Measurements from ENCODE around the gene FAM170B. TPM values are rescaled to one million over a fixed set of nuclear protein-coding genes. Genes with fewer than 3 reads are reported as not detected.

Gene FAM170B
- total RNA-seq, 5 donors from 2014 or later (not counting 1 experiment from before 2014, with no cell fraction given): 0.16 TPM; not detected in 4

DNA sequence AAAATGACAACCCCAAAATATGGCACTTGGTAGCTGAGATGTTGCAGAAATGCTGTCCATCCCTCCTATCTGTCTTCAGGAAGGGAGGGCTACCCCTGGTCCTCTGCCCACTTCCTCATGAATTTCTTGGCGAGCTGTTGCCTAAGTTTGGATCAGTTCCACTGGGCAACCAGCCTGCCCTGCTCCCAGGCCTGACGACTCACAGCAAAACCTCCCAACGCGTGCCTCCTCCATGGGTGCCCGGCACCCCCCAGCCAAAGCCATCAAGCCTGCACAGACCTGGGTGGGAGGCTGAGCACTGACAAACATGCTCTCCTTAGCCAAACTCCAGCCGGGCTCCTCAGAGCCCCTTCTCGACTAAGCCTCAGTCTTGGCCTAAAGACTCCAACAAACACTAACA is 27.4 kb downstream of the FAM170B start:
- Mint-ChIP-seq H3K4me1 (no peaks in the 10 kb centered on the region), H3K27ac (no peak overlapping the region), H3K27me3 (peaks cover 7 to 22% of the 10 kb centered on the region in 2 donors), H3K36me3 (no peaks in the 10 kb centered on the region), H3K9me3 (no peaks in the 10 kb centered on the region), H3K4me3 (no peak overlapping the region)
- H3K4me1 ChIP-seq (ENCODE audit: control insufficient read depth in 1 of 2, extremely low read depth in 1 of 2, insufficient read depth in 2 of 2, low read length in 2 of 2): no peaks in the 10 kb centered on the region
- H3K27ac ChIP-seq (ENCODE audit: low read length): no peak overlapping the region
- peaks cover 0 to 24% of the 10 kb centered on the region in 2 experiments for H3K27me3 ChIP-seq (replicated peaks in 1 of 2; ENCODE audit: control insufficient read depth in 2 of 2, extremely low read depth in 1 of 2, insufficient read depth in 2 of 2, low read length in 1 of 2)
- no peaks in the 10 kb centered on the region for H3K36me3 ChIP-seq (ENCODE audit: control insufficient read depth in 2 of 2, extremely low read depth in 1 of 2, insufficient read depth in 1 of 2, low read length in 1 of 2)
- H3K9me3 ChIP-seq: no peaks in the 10 kb centered on the region
- 96% methylated on average over 7 of the region's 7 CpGs for WGBS (ENCODE audit: insufficient coverage)
- DNase-seq (no peak), ATAC-seq (replicated peaks in 1 of 4) (no peak)
- ChIA-PET POLR2A (no interaction called here), CTCF (no interaction called here)
- H3K4me3 ChIP-seq (ENCODE audit: control insufficient read depth in 1 of 2, extremely low read depth in 1 of 2, low read length in 1 of 2): no peak overlapping the region

DNA sequence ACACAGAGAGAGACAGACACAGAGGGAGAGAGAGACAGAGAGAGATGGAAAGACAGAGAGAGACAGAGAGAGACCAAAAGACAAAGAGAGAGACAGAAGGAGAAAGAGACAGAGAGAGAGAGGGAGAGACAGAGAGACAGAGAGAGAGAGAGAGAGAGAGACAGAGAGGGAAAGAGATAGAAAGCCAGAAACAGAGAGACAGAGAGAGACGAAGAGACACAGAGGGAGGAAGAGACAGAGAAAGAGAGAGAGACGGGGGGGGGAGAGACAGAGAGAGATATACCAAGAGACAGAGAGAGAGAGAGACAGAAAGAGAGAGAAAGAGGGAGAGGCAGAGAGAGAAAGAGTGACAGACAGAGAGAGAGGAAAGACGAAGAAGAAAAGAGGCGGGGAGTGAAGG is 28.7 kb downstream of the FAM170B start:
- 78% methylated on average over 4 of the region's 4 CpGs for WGBS (ENCODE audit: insufficient coverage)
- Histone ChIP-seq H3K4me3 (ENCODE audit: control insufficient read depth in 1 of 2, extremely low read depth in 1 of 2, low read length in 1 of 2) (no peak overlapping the region), H3K36me3 (ENCODE audit: control insufficient read depth in 2 of 2, extremely low read depth in 1 of 2, insufficient read depth in 1 of 2, low read length in 1 of 2) (no peaks in the 10 kb centered on the region), H3K27ac (ENCODE audit: low read length) (no peak overlapping the region), H3K4me1 (ENCODE audit: control insufficient read depth in 1 of 2, extremely low read depth in 1 of 2, insufficient read depth in 2 of 2, low read length in 2 of 2) (no peaks in the 10 kb centered on the region), H3K27me3 (replicated peaks in 1 of 2; ENCODE audit: control insufficient read depth in 2 of 2, extremely low read depth in 1 of 2, insufficient read depth in 2 of 2, low read length in 1 of 2) (peaks cover 0 to 16% of the 10 kb centered on the region in 2 experiments), H3K9me3 (no peaks in the 10 kb centered on the region)
- Mint-ChIP-seq H3K4me1 (no peaks in the 10 kb centered on the region), H3K27ac (no peak overlapping the region), H3K36me3 (no peaks in the 10 kb centered on the region), H3K9me3 (no peaks in the 10 kb centered on the region), H3K27me3 (peaks cover 7 to 22% of the 10 kb centered on the region in 2 donors), H3K4me3 (no peak overlapping the region)
- DNase-seq (no peak), ATAC-seq (replicated peaks in 1 of 4) (no peak)
- ChIA-PET CTCF (no interaction called here), POLR2A (no interaction called here)

DNA sequence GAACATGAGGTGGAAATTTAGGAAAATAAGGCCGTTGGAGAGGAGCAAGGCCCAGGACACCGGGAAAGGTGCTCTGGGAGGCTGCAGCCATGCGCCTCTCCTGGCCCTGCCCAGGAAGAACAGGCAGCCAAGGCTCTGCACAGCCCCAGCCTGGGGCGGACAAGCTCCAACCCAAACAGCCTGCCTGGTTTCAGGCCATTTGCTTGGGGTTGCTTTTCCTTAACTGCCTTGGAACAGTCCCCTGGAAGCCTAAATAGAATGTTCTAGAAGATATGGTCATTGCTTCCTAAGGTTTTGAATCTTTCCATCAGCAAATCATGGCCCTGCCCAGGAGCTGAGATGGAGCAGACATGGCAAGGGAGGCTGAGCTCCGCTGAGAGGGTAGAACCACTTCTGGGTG is 29.5 kb downstream of the FAM170B start:
- peaks cover 0 to 11% of the 10 kb centered on the region in 2 experiments for H3K27me3 ChIP-seq (replicated peaks in 1 of 2; ENCODE audit: control insufficient read depth in 2 of 2, extremely low read depth in 1 of 2, insufficient read depth in 2 of 2, low read length in 1 of 2)
- H3K27ac ChIP-seq (ENCODE audit: low read length): no peak overlapping the region
- Mint-ChIP-seq H3K27ac (no peak overlapping the region), H3K4me1 (no peaks in the 10 kb centered on the region), H3K36me3 (no peaks in the 10 kb centered on the region), H3K27me3 (peaks cover 3 to 14% of the 10 kb centered on the region in 2 donors), H3K4me3 (no peak overlapping the region), H3K9me3 (no peaks in the 10 kb centered on the region)
- H3K36me3 ChIP-seq (ENCODE audit: control insufficient read depth in 2 of 2, extremely low read depth in 1 of 2, insufficient read depth in 1 of 2, low read length in 1 of 2): no peaks in the 10 kb centered on the region
- no peaks in the 10 kb centered on the region for H3K9me3 ChIP-seq
- ATAC-seq (replicated peaks in 1 of 4) (no peak), DNase-seq (no peak)
- no peaks in the 10 kb centered on the region for H3K4me1 ChIP-seq (ENCODE audit: control insufficient read depth in 1 of 2, extremely low read depth in 1 of 2, insufficient read depth in 2 of 2, low read length in 2 of 2)
- CTCF ChIA-PET: no interaction called here
- 82% methylated on average over 5 of the region's 5 CpGs for WGBS (ENCODE audit: insufficient coverage)
- H3K4me3 ChIP-seq (ENCODE audit: control insufficient read depth in 1 of 2, extremely low read depth in 1 of 2, low read length in 1 of 2): no peak overlapping the region
- POLR2A ChIA-PET: no interaction called here

DNA sequence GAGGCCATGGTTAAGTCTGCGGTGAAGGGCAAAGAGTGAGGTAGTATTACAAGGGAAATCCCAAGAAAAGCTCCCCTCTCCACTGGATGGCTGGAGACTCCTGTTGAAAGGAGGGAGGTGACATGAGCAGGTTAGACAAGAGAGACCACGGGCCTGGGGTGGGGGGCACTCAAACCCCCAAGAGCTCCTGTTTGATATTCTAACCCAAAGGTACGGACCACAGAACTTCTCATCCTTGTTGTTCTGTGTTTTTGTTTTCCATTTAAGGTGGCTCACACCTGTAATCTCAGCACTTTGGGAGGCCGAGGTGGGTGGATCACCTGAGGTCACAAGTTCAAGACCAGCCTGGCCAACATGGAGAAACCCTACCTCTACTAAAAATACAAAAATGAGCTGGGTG is 30.1 kb downstream of the FAM170B start:
- DNase-seq (no peak), ATAC-seq (replicated peaks in 1 of 4) (no peak)
- Histone ChIP-seq H3K27me3 (replicated peaks in 1 of 2; ENCODE audit: control insufficient read depth in 2 of 2, extremely low read depth in 1 of 2, insufficient read depth in 2 of 2, low read length in 1 of 2) (peaks cover 0 to 6% of the 10 kb centered on the region in 2 experiments), H3K4me3 (ENCODE audit: control insufficient read depth in 1 of 2, extremely low read depth in 1 of 2, low read length in 1 of 2) (no peak overlapping the region), H3K27ac (ENCODE audit: low read length) (no peak overlapping the region), H3K36me3 (ENCODE audit: control insufficient read depth in 2 of 2, extremely low read depth in 1 of 2, insufficient read depth in 1 of 2, low read length in 1 of 2) (no peaks in the 10 kb centered on the region), H3K4me1 (ENCODE audit: control insufficient read depth in 1 of 2, extremely low read depth in 1 of 2, insufficient read depth in 2 of 2, low read length in 2 of 2) (no peaks in the 10 kb centered on the region), H3K9me3 (no peaks in the 10 kb centered on the region)
- CTCF ChIA-PET: no interaction called here
- no peaks in the 10 kb centered on the region for H3K36me3 Mint-ChIP-seq
- POLR2A ChIA-PET: no interaction called here
- peaks cover 3 to 16% of the 10 kb centered on the region in 2 donors for H3K27me3 Mint-ChIP-seq
- no peaks in the 10 kb centered on the region for H3K4me1 Mint-ChIP-seq
- H3K9me3 Mint-ChIP-seq: no peaks in the 10 kb centered on the region
- WGBS (ENCODE audit: insufficient coverage): no CpG with 5 or more reads among the region's 4 CpGs
- H3K27ac Mint-ChIP-seq: no peak overlapping the region
- no peak overlapping the region for H3K4me3 Mint-ChIP-seq

DNA sequence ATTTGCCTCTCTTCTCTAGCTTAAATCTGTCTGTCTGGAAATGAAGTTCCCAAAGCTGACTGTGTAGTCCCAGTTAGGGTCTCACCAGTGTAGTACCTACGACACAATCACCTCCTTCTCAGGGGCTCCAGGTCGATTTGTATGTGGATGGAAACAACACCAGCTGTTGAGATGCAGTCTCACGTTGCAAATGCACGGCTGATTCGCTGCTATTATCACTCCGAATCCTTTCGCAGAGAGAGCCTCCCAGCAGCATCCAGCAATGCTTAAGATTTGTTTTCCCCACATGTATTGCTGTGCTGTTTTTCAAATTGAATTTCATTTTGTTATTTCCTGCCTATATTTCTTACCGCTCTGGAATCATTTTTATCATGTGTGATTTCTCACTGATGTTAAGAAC is 34.8 kb downstream of the FAM170B start:
- Mint-ChIP-seq H3K4me3 (no peak overlapping the region), H3K27me3 (peaks cover 9 to 10% of the 10 kb centered on the region in 2 donors), H3K9me3 (no peaks in the 10 kb centered on the region), H3K27ac (no peak overlapping the region), H3K4me1 (no peaks in the 10 kb centered on the region), H3K36me3 (no peaks in the 10 kb centered on the region)
- ChIA-PET POLR2A (no interaction called here), CTCF (no interaction called here)
- Histone ChIP-seq H3K27me3 (replicated peaks in 1 of 2; ENCODE audit: control insufficient read depth in 2 of 2, extremely low read depth in 1 of 2, insufficient read depth in 2 of 2, low read length in 1 of 2) (no peaks in the 10 kb centered on the region), H3K4me3 (ENCODE audit: control insufficient read depth in 1 of 2, extremely low read depth in 1 of 2, low read length in 1 of 2) (no peak overlapping the region), H3K9me3 (no peaks in the 10 kb centered on the region), H3K4me1 (ENCODE audit: control insufficient read depth in 1 of 2, extremely low read depth in 1 of 2, insufficient read depth in 2 of 2, low read length in 2 of 2) (no peaks in the 10 kb centered on the region), H3K27ac (ENCODE audit: low read length) (no peak overlapping the region), H3K36me3 (ENCODE audit: control insufficient read depth in 2 of 2, extremely low read depth in 1 of 2, insufficient read depth in 1 of 2, low read length in 1 of 2) (no peaks in the 10 kb centered on the region)
- 83% methylated on average over 7 of the region's 8 CpGs for WGBS (ENCODE audit: insufficient coverage)
- no peak for DNase-seq
- ATAC-seq (replicated peaks in 1 of 4): no peak

DNA sequence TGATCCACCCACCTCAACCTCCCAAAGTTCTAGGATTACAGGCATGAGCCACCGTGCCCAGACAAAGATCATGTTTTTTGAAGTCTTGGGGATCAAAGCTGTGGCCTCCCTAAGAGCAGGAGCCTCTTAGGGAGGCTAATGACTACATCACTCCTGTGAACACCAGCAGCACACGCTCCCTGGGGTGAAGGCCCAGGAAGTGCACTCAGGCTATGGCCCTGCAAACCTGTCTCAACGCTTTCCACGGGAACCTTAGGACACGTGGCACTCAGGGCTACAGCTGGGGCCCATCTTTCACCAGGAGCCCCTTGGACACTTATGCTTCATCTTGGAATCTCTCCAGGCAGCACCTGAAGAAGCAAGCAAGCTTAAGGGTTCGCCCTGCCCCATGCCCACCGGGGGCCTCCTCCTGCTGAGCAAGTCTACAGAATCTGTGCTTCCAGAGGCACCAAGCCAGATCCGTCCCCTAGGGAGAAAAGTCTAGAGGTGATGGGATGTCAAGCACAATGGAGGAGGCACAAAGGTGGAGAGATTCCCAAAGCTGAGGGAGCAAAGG is 36.9 kb downstream of the FAM170B start:
- no peak for ATAC-seq (replicated peaks in 1 of 4)
- Mint-ChIP-seq H3K27ac (no peak overlapping the region), H3K27me3 (peaks cover 9 to 12% of the 10 kb centered on the region in 2 donors), H3K4me3 (no peak overlapping the region), H3K36me3 (no peaks in the 10 kb centered on the region), H3K9me3 (no peaks in the 10 kb centered on the region), H3K4me1 (no peaks in the 10 kb centered on the region)
- WGBS (ENCODE audit: insufficient coverage): 90% methylated on average over 7 of the region's 8 CpGs
- CTCF ChIA-PET: no interaction called here
- H3K27ac ChIP-seq (ENCODE audit: low read length): no peak overlapping the region
- no peaks in the 10 kb centered on the region for H3K36me3 ChIP-seq (ENCODE audit: control insufficient read depth in 2 of 2, extremely low read depth in 1 of 2, insufficient read depth in 1 of 2, low read length in 1 of 2)
- POLR2A ChIA-PET: no interaction called here
- DNase-seq: no peak
- no peaks in the 10 kb centered on the region for H3K4me1 ChIP-seq (ENCODE audit: control insufficient read depth in 1 of 2, extremely low read depth in 1 of 2, insufficient read depth in 2 of 2, low read length in 2 of 2)
- no peaks in the 10 kb centered on the region for H3K9me3 ChIP-seq
- peaks cover 0 to 4% of the 10 kb centered on the region in 2 experiments for H3K27me3 ChIP-seq (replicated peaks in 1 of 2; ENCODE audit: control insufficient read depth in 2 of 2, extremely low read depth in 1 of 2, insufficient read depth in 2 of 2, low read length in 1 of 2)
- H3K4me3 ChIP-seq (ENCODE audit: control insufficient read depth in 1 of 2, extremely low read depth in 1 of 2, low read length in 1 of 2): no peak overlapping the region

DNA sequence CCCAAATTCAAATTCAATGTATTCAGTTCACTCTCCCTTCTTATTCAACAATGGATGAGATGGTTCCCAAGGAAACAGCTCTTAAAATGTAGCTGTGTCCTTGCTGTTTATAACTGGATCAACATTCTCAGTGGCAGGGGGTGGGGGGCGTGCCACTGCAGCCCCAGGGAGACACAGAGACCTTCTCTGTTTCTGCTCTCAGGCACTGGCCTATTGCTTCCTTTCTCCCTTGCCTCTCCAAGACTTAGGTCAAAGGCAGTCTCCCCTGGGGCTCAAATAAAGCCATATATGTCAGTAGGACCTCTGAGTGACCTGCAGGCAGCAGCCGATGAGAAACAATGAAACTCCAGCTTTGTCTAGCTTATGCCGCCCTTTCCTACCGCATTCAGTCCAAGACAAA is 39.2 kb downstream of the FAM170B start:
- H3K4me1 Mint-ChIP-seq: no peaks in the 10 kb centered on the region
- 85% methylated on average over 4 of the region's 4 CpGs for whole genome bisulfite sequencing (ENCODE audit: insufficient coverage)
- H3K27me3 Mint-ChIP-seq: peaks cover 14% of the 10 kb centered on the region in 2 donors
- Histone ChIP-seq H3K9me3 (no peaks in the 10 kb centered on the region), H3K4me3 (ENCODE audit: control insufficient read depth in 1 of 2, extremely low read depth in 1 of 2, low read length in 1 of 2) (no peak overlapping the region), H3K36me3 (ENCODE audit: control insufficient read depth in 2 of 2, extremely low read depth in 1 of 2, insufficient read depth in 1 of 2, low read length in 1 of 2) (no peaks in the 10 kb centered on the region), H3K27me3 (replicated peaks in 1 of 2; ENCODE audit: control insufficient read depth in 2 of 2, extremely low read depth in 1 of 2, insufficient read depth in 2 of 2, low read length in 1 of 2) (peaks cover 0 to 9% of the 10 kb centered on the region in 2 experiments), H3K27ac (ENCODE audit: low read length) (no peak overlapping the region), H3K4me1 (ENCODE audit: control insufficient read depth in 1 of 2, extremely low read depth in 1 of 2, insufficient read depth in 2 of 2, low read length in 2 of 2) (no peaks in the 10 kb centered on the region)
- no peak overlapping the region for H3K4me3 Mint-ChIP-seq
- ChIA-PET CTCF (no interaction called here), POLR2A (no interaction called here)
- H3K27ac Mint-ChIP-seq: no peak overlapping the region
- no peaks in the 10 kb centered on the region for H3K36me3 Mint-ChIP-seq
- ATAC-seq (replicated peaks in 1 of 4): no peak
- no peaks in the 10 kb centered on the region for H3K9me3 Mint-ChIP-seq
- DNase-seq: no peak

All from T-cell (primary cell).